ENCODE data around the gene IRF2.

IRF2 gene

DNA sequence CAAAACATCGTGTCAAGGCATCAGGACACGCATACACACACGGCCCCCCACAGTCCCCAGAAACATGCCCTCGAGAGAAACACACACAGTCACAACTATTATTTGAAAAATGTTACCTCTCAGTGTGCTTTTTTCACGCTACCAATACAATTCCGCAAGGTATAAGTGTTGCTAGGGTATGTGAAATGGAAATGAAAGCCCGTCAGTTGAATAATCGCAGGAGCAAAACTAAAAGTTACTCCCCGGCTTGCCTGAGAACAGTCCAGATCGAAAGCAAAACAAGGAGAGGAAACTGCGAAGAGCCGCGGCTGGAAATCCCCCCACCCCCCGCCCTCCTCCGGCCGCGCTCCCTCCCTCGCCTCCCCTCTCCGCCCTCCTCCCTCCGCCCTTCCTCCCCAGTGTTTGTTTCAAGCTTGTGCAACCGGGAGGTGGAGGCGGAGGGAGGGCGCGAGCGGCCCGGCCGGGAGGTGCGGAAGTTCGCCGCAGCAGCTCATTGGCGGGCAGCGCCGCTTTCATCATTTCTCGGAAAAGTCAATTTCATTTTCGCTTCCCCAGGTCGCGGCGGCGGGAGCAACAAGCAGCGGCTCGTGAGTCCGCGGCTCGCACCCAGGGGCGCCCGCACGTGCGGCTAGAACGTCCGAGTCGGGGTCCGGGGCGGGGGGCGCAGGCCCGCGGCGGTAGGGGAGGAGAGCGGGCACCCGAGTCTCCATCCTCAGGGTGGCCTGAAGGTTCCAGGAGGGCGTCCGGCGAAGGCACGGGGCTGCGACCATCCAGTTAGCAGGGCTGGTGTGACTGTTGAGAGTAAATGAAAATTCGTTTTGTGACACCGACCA is at the start of gene IRF2:
Gene IRF2, minus strand, starts transcription at position 288 of the 833 bp plus-strand sequence. CDS start 45,486 bp downstream, outside the sequence.
- peak; percentile 94 to 97 for DNase-seq

DNA sequence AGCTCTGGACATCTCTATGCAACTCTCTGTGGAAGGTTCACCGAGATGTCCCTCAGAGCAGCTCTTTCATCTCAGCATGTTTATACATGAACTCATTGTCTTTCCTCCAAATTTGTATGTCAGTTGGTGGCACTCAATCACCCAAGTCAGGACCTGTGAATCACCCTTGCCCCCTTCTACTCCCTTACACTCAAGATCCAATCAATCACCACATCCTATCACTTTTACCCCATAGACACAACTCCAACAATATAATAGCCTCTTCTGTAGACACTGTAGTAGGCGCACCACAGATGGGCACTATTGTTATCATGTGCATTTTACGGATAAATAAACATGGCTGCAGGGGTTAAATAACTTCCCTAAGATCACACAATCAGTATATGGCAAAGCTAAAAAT is 41.3 kb upstream of the IRF2 start:
- DNase-seq: no peak

DNA sequence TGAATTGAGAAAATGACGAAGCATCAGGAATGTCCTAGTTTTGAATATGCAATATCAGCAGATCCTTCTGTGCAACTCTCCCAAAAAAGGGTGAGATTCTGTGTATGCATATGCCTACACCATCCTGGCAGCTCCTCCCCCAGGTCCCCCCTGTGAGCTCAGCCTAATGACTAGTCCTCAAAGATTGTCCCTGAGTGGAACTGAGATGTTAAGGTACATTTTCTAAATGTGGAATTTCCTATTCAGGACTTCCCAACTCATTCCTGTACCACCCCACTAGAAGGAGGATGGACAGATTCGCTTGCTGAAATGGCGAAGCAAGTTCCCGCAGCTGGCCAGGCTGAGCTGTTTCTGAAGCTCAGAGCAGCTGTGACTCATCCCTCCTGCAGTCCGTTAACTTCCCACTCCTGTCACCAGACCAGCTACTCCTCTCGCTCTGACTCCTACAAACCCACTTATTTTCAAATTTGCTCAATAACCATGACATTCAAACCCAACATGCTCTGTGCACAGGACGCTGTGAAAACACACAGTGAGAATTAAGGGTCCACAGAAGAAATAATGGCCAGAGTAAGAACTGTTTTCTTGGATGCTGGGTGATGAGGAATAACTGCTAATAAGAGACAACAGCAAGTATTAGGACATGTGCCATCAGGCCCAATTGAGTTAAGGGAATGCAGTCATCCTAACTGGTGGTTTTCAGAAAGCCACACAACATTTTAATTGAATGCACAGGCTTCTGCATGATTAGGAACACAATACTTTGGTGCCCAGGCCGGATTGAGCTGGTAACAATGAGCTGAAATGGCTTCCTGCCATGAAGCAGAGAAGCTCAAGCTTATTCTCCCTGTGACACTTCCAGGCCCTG is 40.0 kb upstream of the IRF2 start:
- peak; percentile 77 to 84 for DNase-seq

DNA sequence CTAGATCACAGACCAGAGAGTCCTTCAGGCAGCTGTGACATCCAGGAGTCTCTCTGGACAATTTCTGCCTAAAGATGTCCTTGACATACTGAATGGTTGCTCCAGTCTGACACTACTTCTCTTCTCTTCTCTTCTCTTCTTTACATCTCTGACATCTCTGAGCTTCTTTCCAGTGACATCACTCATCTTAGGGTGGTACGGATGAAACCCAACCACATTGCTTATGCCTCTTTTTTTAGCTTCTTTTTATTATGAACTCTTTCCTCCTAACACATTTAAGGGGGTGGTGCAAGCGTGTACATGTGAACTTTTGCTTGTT is 39.4 kb upstream of the IRF2 start:
- no peak for DNase-seq

DNA sequence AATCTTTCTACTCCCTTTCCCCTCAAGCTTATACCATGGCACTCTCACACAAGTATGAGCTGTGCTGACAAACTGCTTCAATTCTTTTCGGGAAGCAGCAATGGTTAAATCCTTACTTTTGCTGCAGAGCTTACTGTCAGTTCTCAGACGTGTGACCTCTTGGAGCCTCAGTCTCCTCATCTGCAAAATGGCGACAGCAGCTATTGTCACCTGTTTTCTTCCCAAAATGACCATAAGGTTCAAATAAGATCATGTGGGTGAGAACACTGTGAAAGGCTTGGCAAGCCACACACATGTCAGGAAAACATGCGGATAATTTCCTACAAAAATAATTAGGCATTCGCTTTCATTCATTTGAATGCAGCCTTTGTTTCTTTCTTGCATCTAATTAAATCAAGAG is 36.8 kb upstream of the IRF2 start:
- DNase-seq: no peak

DNA sequence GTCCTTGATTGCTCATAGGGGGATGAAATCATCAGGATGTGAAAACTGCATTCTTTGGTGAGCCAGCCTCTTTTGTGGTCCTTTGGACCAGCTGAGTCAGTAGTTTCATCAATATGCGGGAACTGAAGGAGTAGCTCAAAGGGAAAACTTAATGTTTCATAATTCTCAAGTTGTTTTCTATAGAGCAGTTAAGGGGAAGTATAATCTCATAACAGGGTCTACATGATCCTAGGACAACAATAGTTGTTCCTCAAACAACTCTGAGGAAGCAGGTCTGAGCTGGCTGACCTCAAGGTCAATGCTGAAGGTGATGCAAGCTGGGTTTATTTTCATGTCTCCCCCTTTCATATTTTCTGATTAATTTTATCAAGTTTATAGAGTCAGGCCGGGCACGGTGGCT is 36.1 kb upstream of the IRF2 start:
- no peak for DNase-seq

DNA sequence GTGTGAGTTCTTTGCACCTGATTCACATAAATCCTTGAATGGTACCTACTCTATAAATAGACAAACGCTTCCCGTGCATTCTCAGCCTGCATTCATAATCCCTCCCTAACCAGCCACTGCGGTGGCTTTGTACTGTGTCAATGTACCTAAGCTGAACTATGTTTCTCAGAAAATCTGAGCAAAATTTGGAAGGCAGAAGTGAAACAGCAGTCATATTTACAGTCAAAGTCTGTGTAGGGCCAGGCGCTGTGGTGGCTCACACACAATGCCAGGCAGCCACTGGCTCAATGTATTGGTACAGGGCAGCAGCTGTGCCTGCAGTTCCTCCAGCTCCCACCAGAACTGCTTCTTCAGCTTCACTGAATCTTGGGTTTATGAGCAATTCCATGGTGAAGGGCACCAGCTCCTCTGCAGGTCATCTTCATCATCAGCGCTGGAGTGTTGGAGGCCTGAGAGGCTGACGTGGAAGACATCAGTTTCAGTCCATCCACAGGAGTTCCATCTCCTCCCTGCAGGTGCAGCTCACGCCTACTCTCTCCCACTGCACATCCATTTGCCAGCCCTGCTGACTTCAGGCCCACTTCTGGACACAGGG is 32.3 kb upstream of the IRF2 start:
- peak in 1 of 2 experiments; percentile 45 for DNase-seq

DNA sequence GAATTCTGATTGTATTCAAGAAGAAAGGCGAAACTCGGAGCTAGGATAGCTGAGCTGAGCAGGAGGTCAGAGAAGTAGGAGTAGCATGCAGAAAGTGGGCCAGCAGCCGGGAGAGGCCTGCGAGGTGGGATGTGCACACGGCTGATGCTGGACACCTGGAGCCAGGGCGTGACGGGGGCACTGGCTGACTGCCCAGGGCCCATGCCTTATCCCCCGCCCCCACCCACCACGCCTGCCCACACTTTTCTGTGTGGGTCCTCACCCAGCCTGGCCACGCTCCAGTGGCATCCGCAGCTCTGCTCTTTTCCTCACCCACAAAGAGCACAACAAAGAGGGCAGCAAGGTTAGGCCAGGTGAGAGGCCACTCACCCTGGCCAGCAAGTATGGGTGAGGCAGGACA is 30.0 kb upstream of the IRF2 start:
- no peak for DNase-seq

DNA sequence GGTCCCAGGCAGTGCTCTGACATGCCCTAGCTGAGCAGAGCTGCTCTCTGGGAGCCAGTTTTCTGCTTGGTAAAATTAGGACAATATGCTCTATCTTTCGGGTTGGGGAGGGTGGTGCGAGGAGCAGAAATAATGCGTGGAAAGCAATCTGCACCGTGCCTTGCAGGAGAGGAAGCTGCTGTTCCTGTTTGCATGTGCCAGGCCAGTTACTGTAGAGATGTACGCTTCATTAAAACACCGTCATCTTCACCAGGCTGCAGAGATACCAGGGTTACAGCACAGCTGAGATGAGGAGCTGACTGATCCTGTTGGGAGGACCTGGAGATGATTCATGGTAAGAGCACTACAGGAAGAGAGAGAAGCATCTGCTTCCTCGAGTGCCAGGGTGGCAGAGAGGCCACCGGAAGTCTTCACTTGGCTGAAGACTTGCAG is 29.5 kb upstream of the IRF2 start:
- DNase-seq: peak in 1 of 2 experiments; percentile 29

DNA sequence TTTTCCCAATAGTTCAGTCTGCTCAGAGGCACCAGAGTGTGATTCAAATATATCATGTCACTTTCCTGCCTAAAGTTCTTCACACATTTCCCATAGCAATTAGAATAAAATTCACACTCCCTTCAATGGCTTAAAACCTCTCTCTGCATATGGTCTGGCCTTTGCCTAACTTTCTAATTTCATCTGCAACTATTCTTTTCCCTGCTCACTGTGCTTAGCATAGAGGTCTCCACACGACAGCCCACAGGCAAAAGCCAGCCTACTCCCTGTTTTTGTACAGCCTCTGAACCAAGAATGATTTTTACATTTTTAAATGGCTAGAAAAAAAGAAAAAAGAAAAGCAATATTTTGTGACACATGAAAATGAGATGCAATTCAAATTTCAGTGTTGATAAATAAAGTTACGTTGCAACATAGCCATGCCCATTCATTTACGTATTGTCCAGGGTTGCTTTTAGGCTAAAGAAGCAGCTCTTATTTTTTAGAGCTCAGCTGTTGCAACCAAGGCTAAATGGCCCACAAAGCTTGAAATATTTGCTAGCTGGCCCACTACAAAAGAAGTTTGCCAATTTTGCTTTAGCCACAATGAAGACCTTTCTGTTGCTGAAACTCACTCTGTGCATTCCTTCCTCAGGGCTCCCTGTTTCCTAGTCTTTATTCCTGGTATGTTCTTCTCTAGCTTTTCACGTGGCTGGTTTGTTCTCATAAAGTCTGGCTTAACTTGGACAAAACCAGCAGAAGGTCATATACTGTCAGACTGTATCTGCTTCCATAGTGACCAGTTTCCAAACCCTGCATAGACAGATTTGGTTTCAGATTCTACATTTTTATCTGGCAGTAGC is 26.6 kb upstream of the IRF2 start:
- no peak for DNase-seq

DNA sequence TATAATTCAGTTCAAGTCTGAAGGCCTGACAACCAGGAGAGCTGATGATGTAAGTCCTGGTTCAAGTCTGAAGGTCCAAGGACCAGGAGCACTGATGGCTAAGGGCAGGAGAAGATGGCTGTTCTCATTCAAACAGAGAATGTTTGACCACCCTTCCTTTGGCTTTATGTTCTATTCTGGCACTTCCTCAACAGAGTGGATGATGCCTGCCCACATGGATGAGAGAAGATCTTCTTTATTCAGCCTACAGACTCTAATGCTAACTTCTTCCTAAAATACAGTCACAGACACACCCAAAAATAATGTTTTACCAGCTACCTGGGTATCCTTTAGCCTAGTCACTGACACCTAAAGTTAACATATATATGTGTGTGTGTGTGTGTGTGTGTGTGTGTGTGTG is 25.6 kb upstream of the IRF2 start:
- no peak for DNase-seq

DNA sequence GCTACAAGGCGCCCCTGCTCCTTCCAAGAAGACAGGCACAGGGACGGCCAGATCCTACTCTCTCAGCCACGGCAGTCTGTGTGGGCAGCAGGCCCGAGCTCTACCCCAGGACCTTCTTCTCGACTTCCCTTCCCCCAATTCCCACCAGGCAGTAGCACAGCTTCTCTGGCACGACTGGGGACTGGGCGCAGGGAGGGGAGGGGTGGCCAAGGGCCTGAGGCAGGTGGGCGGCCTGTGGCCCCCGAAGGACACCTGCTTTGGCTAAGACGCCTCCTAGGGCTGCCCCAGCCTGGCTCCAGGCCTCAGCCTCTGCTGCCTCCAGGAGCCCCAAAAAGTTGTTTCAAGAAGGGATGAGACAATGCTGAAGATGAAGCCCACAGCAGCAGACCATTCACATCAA is 24.2 kb upstream of the IRF2 start:
- DNase-seq: no peak

DNA sequence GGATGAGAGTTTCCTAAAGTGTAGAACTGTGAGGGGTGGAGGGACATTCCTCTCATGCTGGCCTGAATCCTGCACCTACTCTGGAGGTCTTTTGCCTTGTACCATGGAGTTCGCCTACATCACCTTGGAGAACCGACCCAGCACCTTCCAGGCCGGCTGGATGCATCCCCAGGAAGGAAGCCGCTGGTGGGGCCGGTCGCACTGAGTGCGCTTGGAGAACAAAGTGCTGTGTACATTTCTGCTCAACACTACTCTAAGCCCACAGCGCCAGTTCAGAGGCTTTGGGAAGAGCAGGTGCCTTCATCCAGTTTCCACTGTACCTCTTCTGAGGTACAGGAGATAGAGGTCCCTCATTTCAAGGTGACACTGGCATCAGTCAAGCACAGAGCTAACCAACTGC is 15.4 kb upstream of the IRF2 start:
- no peak for DNase-seq

DNA sequence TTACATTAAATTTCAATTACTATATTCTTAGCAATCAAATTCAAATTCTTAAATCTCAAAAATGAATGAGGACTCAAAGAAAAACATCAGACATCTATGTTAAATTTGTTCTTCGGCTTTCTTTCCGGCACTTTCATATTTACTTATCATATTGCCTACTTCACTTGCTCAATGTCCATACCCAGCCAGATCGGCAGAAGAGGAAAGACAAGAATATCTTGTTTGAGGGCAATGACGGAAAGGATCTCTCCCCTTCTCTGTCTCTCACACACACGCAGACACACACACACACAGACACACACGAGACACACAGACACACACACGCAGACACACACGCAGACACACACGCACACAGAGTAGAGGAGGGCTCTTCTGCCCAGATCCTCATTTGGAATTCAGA is 13.2 kb upstream of the IRF2 start:
- DNase-seq: no peak

DNA sequence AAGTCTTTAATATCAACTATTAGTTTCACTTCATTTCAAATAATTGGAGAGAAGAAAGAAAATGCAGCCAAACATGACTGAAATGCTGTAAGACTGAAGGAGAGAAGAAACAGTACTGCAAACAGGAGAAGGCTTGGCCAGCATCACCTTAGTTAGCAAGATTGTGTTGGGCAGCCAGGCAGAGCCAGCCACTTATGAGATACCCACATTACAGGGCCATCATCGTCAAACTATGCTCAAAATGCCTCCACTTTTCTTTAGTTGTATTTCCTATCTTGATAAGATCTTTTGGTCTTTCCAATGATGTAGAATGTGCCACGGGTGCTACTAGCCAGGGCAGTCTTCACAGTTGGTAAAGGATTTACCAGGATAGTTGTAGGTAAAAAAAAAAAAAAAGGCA is 10.9 kb upstream of the IRF2 start:
- DNase-seq: no peak

DNA sequence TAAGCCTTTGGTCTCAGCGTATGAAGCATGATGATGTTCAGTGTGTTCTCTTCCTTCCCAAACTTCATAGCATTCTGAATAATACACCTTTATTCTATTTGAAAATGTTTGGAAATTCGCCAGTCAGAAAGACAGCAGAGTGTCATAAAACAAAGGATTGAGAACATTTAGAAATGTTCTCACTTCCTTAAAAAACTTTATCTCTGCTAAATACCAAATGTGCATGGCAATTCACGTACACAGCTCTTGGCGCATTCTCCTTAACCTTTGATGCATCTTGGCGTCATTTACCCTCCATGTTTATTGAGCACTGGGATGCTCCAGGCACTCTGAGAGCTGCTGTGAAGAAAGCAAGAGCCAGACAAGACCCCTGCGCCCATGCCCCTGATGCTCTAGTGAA is 7.2 kb upstream of the IRF2 start:
- DNase-seq: no peak

DNA sequence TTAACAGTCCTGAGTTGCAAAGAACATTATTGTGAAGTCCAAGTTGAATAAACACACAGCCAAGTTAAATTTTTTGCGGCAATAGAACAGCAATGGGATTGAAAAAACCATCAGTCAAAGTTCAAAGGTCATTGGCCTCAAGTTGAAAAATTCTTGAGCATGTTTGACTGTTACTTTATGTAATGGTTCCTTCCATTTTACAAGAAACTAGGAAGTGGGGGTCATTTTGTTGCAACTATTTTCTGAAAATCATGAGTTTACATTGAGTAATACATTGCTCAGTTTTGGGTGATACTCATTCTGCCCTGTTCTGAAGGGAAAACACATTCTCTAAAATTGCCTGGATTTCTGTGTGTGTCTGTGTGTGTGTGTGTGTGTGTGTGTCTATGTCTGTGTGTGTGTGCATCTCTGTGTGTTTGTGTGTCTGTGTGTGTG is 5.2 kb upstream of the IRF2 start:
- no peak for DNase-seq

DNA sequence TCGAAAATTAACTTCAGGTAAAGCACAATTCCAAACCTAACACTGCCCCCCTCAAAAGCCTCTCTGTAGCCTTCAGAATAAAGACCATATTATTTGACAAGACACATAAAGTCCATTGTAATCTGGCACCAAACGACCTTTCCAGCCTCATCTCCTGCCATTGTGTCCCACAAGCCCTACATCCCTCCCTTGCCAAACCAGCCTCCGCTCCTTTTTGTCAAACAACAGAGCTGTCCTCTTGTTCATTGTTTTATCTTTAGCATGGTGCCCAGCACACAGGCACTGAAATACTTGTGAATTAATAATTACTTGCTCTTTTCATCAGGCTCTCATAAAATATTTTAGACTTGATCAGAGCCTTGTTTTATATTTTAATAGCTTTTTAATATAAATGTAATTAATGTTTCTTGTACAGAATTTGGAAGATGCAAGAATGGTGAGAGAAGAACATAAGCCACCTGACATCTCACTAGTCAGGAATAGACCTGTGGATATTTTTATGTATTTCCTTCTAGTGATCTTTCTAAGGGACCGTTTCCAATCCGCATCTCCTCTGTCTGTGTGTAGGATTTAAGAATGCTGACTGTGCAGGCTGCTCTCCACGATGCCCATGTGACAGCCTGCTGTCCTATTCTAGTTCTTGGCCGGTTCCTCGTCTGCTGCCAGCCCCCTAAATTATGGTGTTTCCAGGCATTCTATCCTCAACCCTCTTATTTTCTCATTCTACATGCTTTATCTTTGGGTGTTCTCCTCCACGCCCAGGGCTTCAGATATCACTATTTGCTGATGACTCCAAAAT is 3.0 kb upstream of the IRF2 start:
- peak in 1 of 2 experiments; percentile 24 for DNase-seq

DNA sequence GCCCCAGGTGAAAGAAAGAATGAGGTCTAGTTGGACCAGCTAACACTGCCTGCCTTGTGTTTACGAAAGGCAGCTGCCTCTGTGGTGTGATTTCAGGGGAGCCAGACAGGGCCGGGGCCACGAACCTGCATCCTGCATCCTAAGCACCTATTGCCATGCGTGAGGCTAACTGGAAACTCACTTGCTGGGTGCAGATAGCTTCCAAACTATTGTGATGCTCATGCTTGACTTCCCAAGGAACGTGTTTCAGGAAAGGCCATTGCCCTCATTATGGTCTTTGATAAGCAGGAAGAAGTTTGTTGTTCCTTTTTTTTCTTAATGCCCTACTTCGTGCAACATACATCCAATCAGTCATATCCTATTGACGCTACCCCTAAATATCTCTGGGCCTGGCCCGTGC is 2.3 kb upstream of the IRF2 start:
- DNase-seq: peak; percentile 26 to 45

DNA sequence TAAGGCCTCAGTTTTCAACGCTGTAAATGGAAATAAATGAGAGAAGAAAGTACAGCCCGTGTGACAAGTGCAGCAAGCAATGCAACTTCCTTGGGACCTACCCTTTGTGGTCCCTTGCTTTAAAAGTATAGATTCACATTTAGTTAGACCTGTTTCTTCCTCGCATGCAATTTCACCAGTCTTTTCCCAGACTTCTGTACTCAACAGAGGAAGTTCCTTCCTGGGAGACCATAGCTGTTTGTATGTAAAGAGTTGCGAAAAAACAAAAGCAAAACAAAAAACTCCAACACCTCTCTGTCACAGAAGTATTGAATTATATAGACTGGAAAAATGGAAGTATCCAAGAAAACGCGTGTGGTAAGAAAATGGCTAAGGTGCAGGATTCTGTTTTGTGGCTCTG is 1.1 kb upstream of the IRF2 start:
- DNase-seq: no peak

DNA sequence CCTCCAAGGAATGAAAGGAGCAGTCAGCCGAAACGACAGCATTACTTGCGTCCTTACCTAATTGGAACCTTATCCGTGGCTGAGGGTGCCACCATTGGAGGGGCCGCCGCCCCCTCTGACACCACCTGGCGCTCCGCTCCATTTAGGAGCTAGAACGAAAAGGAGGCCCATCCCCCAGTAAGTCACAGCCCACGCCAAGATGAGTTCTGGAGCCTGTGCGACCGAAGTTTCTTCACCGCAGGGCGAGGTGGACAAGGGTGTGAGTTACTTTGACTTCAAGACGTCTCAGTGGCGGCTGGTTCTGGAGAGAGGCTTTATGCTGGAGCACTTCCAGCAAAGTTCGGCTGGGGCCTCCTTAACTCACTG is 729 bp upstream of the IRF2 start:
- DNase-seq: peak; percentile 65 to 73

All from activated CD4-positive, alpha-beta T cell treated with anti-CD3 and anti-CD28 coated beads, Interleukin-2, amount 50 U/mL, for 48 hours (primary cell).